SK-N-SH treated with all-trans-retinoic acid at 6 μM for 48 hours (cell line): ENCODE measurements around the gene MAP3K13.

Experiments
- ARNTL ChIP-seq: fragments of 450-650 bp; formaldehyde crosslinking; IDR thresholded peaks from 2 replicates; pipeline ENCODE4 v1.5.0; 2020; ENCODE audit warnings: low read depth, mild to moderate bottlenecking, moderate library complexity, borderline replicate concordance
- CSDC2 ChIP-seq: fragments of 250-450 bp; sonication (Bioruptor Pico); IDR thresholded peaks from 2 replicates; pipeline ENCODE4 v1.5.0; 2020; ENCODE audit warnings: mild to moderate bottlenecking, moderate library complexity
- GLIS3 ChIP-seq: fragments of 250-450 bp; sonication (Bioruptor Pico); IDR thresholded peaks from 2 replicates; pipeline ENCODE4 v1.5.0; 2020; ENCODE audit warnings: mild to moderate bottlenecking, moderate library complexity
- ISL1 ChIP-seq: fragments of 250-450 bp; sonication (Bioruptor Pico); IDR thresholded peaks from 2 replicates; pipeline ENCODE4 v2.1.2; 2022; ENCODE audit warnings: mild to moderate bottlenecking, moderate library complexity
- PPARA ChIP-seq: fragments of 250-450 bp; sonication (Bioruptor Pico); IDR thresholded peaks from 2 replicates; pipeline ENCODE4 v1.5.0; 2020; ENCODE audit warnings: mild to moderate bottlenecking, borderline replicate concordance
- RARB ChIP-seq: fragments of 250-450 bp; sonication (Bioruptor Pico); IDR thresholded peaks from 2 replicates; pipeline ENCODE4 v1.8.0; 2021; ENCODE audit warnings: mild to moderate bottlenecking, moderate library complexity
- ZFP30 ChIP-seq: fragments of 450-650 bp; formaldehyde crosslinking; IDR thresholded peaks from 2 replicates; pipeline ENCODE4 v1.5.0; 2022; ENCODE audit warnings: mild to moderate bottlenecking, moderate library complexity
- ZNF8 ChIP-seq: fragments of 450-650 bp; formaldehyde crosslinking; IDR thresholded peaks from 2 replicates; pipeline ENCODE4 v1.5.0; 2020; ENCODE audit warnings: mild to moderate bottlenecking, moderate library complexity
- TF ChIP-seq, protein P1 (sequence below): fragments of 250-450 bp; sonication (Bioruptor Pico); IDR thresholded peaks from 2 replicates; pipeline ENCODE4 v1.8.0; 2020; ENCODE audit warnings: mild to moderate bottlenecking, moderate library complexity, borderline replicate concordance
- TF ChIP-seq, protein P2 (sequence below): fragments of 250-450 bp; sonication (Bioruptor Pico); IDR thresholded peaks from 2 replicates; pipeline ENCODE4 v1.5.1; 2021; ENCODE audit warnings: mild to moderate bottlenecking, moderate library complexity
- TF ChIP-seq, protein P3 (sequence below): fragments of 250-450 bp; sonication (Bioruptor Pico); IDR thresholded peaks from 2 replicates; pipeline ENCODE4 v1.5.0; 2020; ENCODE audit warnings: mild to moderate bottlenecking, moderate library complexity

GRCh38 chr3:185361920-185362319, 1.0 kb upstream of the MAP3K13 start:
- TF ChIP-seq, protein P1, sequence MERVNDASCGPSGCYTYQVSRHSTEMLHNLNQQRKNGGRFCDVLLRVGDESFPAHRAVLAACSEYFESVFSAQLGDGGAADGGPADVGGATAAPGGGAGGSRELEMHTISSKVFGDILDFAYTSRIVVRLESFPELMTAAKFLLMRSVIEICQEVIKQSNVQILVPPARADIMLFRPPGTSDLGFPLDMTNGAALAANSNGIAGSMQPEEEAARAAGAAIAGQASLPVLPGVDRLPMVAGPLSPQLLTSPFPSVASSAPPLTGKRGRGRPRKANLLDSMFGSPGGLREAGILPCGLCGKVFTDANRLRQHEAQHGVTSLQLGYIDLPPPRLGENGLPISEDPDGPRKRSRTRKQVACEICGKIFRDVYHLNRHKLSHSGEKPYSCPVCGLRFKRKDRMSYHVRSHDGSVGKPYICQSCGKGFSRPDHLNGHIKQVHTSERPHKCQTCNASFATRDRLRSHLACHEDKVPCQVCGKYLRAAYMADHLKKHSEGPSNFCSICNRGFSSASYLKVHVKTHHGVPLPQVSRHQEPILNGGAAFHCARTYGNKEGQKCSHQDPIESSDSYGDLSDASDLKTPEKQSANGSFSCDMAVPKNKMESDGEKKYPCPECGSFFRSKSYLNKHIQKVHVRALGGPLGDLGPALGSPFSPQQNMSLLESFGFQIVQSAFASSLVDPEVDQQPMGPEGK = no peak
- TF ChIP-seq ISL1 (CRISPR knock-in tag) (no peak), CSDC2 (no peak), GLIS3 (no peak), ARNTL (CRISPR knock-in tag) (no peak), ZFP30 (no peak), PPARA (CRISPR knock-in tag) (no peak), ZNF8 (CRISPR knock-in tag) (no peak), RARB (CRISPR knock-in tag) (no peak)
- TF ChIP-seq, protein P2, sequence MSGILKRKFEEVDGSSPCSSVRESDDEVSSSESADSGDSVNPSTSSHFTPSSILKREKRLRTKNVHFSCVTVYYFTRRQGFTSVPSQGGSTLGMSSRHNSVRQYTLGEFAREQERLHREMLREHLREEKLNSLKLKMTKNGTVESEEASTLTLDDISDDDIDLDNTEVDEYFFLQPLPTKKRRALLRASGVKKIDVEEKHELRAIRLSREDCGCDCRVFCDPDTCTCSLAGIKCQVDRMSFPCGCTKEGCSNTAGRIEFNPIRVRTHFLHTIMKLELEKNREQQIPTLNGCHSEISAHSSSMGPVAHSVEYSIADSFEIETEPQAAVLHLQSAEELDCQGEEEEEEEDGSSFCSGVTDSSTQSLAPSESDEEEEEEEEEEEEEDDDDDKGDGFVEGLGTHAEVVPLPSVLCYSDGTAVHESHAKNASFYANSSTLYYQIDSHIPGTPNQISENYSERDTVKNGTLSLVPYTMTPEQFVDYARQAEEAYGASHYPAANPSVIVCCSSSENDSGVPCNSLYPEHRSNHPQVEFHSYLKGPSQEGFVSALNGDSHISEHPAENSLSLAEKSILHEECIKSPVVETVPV (CRISPR knock-in tag) = no peak
- TF ChIP-seq, protein P3, sequence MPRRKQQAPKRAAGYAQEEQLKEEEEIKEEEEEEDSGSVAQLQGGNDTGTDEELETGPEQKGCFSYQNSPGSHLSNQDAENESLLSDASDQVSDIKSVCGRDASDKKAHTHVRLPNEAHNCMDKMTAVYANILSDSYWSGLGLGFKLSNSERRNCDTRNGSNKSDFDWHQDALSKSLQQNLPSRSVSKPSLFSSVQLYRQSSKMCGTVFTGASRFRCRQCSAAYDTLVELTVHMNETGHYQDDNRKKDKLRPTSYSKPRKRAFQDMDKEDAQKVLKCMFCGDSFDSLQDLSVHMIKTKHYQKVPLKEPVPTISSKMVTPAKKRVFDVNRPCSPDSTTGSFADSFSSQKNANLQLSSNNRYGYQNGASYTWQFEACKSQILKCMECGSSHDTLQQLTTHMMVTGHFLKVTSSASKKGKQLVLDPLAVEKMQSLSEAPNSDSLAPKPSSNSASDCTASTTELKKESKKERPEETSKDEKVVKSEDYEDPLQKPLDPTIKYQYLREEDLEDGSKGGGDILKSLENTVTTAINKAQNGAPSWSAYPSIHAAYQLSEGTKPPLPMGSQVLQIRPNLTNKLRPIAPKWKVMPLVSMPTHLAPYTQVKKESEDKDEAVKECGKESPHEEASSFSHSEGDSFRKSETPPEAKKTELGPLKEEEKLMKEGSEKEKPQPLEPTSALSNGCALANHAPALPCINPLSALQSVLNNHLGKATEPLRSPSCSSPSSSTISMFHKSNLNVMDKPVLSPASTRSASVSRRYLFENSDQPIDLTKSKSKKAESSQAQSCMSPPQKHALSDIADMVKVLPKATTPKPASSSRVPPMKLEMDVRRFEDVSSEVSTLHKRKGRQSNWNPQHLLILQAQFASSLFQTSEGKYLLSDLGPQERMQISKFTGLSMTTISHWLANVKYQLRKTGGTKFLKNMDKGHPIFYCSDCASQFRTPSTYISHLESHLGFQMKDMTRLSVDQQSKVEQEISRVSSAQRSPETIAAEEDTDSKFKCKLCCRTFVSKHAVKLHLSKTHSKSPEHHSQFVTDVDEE (CRISPR knock-in tag) = no peak
